GM10248 (cell line): Measurements from ENCODE around the gene RAB44.

Experiments
- CTCF ChIA-PET: fragments of 300-600 bp; sonication (Branson Sonifier 250); formaldehyde crosslinking; extraction: SDS; loops from one replicate; lab custom pipeline; 2021; ENCODE audit warnings: antibody characterized with exemption; lab: Yijun Ruan, JAX
- POLR2A ChIA-PET: fragments of 350-650 bp; sonication (Branson Sonifier 250); formaldehyde crosslinking; extraction: SDS; loops from one replicate; lab custom pipeline; 2020; ENCODE audit warnings: antibody characterized with exemption; lab: Yijun Ruan, JAX
- DNase-seq: peaks from one replicate; pipeline ENCODE4 v3.0.0; 2012; ENCODE audit errors: extremely low spot score
- CTCF ChIP-seq: IDR thresholded peaks from 2 replicates; pipeline ENCODE4 v1.5.1; 2012; ENCODE audit warnings: mild to moderate bottlenecking, low read depth; ENCODE audit errors: extremely low read depth, missing control alignments, control extremely low read depth

RAB44 gene

GRCh38 chr6:36751091-36751490 is 53.5 kb downstream of the RAB44 start:
- DNase-seq: no peak
- ChIA-PET POLR2A (no interaction called here), CTCF (interaction anchor here (0.9 to 25.8 kb wide), 5 partner anchors 8 to 123 kb away, joined by 3 to 596 read pairs (median 4); no protein-coding TSS in a partner anchor)
- TF ChIP-seq CTCF: no peak

GRCh38 chr6:36751833-36752186 is 54.2 kb downstream of the RAB44 start:
- TF ChIP-seq CTCF: no peak
- DNase-seq: no peak
- CTCF ChIA-PET: interaction anchor here (1.2 to 25.8 kb wide), 5 partner anchors 7 to 99 kb away, joined by 4 to 596 read pairs (median 8); no protein-coding TSS in a partner anchor
- POLR2A ChIA-PET: no interaction called here

- ChIA-PET CTCF (interaction anchor here (1.2 to 25.8 kb wide), 5 partner anchors 7 to 99 kb away, joined by 4 to 596 read pairs (median 8); no protein-coding TSS in a partner anchor), POLR2A (no interaction called here)
- no peak for TF ChIP-seq CTCF
- no peak for DNase-seq
Measured at GRCh38 chr6:36752187-36752885, 54.7 kb downstream of the RAB44 start.

GRCh38 chr6:36752886-36753506 is 55.4 kb downstream of the RAB44 start:
- POLR2A ChIA-PET: no interaction called here
- TF ChIP-seq CTCF: no peak
- no peak for DNase-seq
- CTCF ChIA-PET: interaction anchor here (1.4 to 25.8 kb wide), 4 partner anchors 24 to 138 kb away, joined by 3 to 596 read pairs (median 15); no protein-coding TSS in a partner anchor

GRCh38 chr6:36753671-36754405 is 56.2 kb downstream of the RAB44 start:
- CTCF ChIA-PET: interaction anchor here (0.8 to 25.8 kb wide), 8 partner anchors 19 to 144 kb away, joined by 3 to 596 read pairs (median 6); no protein-coding TSS in a partner anchor
- no peak for TF ChIP-seq CTCF
- POLR2A ChIA-PET: interaction anchor here (0.6 to 1.7 kb wide), 3 partner anchors 47 to 502 kb away, joined by 3 read pairs; partner anchors contain the start of gene CDKN1A
- DNase-seq: no peak
